Colonic mucosa (tissue), 4 donors: ENCODE data around the gene CTH. TPM values are rescaled to one million over a fixed set of nuclear protein-coding genes. Genes with fewer than 3 reads are reported as not detected.
A peak's percentile ranks its signal among the peaks of the same experiment; 100 is the strongest.

Experiments
- DNase-seq: peaks from one replicate; pipeline ENCODE4 v3.0.0-alpha.2; 2020
- H3K27ac ChIP-seq: fragments of 200-600 bp; one replicate; pipeline ENCODE4 v1.8.0; 2021
- H3K27me3 ChIP-seq: fragments of 200-600 bp; one replicate; pipeline ENCODE4 v1.8.0; 2021
- H3K36me3 ChIP-seq: fragments of 200-600 bp; one replicate; pipeline ENCODE4 v1.8.0; 2021
- H3K4me1 ChIP-seq: fragments of 200-600 bp; one replicate; pipeline ENCODE4 v1.8.0; 2021; ENCODE audit warnings: mild to moderate bottlenecking
- H3K4me3 ChIP-seq: fragments of 200-600 bp; one replicate; pipeline ENCODE4 v1.8.0; 2021
- H3K9ac ChIP-seq, 2 donors: one replicate each; pipeline ENCODE4 v1.7.0; 2013; ENCODE audit warnings: control low read depth in 2 of 2, low read depth in 2 of 2, low read length in 2 of 2
- H3K9me3 ChIP-seq: fragments of 200-600 bp; one replicate; pipeline ENCODE4 v1.8.0; 2021
- CTCF ChIP-seq: fragments of 200-600 bp; IDR thresholded peaks from one replicate; pipeline ENCODE4 v1.8.0; 2022; ENCODE audit warnings: antibody characterized with exemption, mild to moderate bottlenecking
- intact Hi-C: fragments of 100-400 bp; cut with DNase I; formaldehyde crosslinking; loops from one replicate; pipeline ENCODE4 v1.14.1; 2022
- total RNA-seq, 2 donors: library from RNA; stranded (reverse); fragmentation: NEBNext Ultra II Directional in 1 of 2; extraction: Animal tissue kit (Norgen Biotek cat#: 25700) in 1 of 2; gene quantifications; one replicate each; pipeline ENCODE4 v1.2.1, GENCODE V29; 2021
- donor health status: healthy.
- donor health status: DM: no; HTN: no; CAD: no.
- donor health status: DM: no; HTN: no; CAD: no.

Gene CTH
- total RNA-seq, 2 donors from 2014 or later, result 10.7 to 16.6 TPM

GRCh38 chr1:70434253-70434859 lies 23.3 kb downstream of the CTH start:
- no peak overlapping the region for H3K27ac ChIP-seq
- no peaks in the 10 kb centered on the region for H3K9me3 ChIP-seq
- H3K9ac ChIP-seq, result no peak overlapping the region
- no peak overlapping the region for H3K4me3 ChIP-seq
- no peak for TF ChIP-seq CTCF
- H3K36me3 ChIP-seq, result no peaks in the 10 kb centered on the region
- no peaks in the 10 kb centered on the region for H3K27me3 ChIP-seq
- DNase-seq, result no peak
- intact Hi-C loops, result no loop called here
- H3K4me1 ChIP-seq, result peaks cover 4% of the 10 kb centered on the region

GRCh38 chr1:70436622-70437251 lies 25.7 kb downstream of the CTH start:
- no peak overlapping the region for H3K9ac ChIP-seq
- intact Hi-C loops, result loop anchor here (5.0 kb wide), 1 partner anchor 76 kb away; no protein-coding TSS in a partner anchor
- no peak overlapping the region for H3K27ac ChIP-seq
- TF ChIP-seq CTCF, result peak; percentile 28
- H3K9me3 ChIP-seq, result no peaks in the 10 kb centered on the region
- no peaks in the 10 kb centered on the region for H3K27me3 ChIP-seq
- H3K36me3 ChIP-seq, result no peaks in the 10 kb centered on the region
- no peak for DNase-seq
- peaks cover 3% of the 10 kb centered on the region for H3K4me1 ChIP-seq
- no peak overlapping the region for H3K4me3 ChIP-seq

- no peak overlapping the region for H3K27ac ChIP-seq
- no peak for TF ChIP-seq CTCF
- peaks cover 3% of the 10 kb centered on the region for H3K4me1 ChIP-seq
- no peak overlapping the region for H3K9ac ChIP-seq
- H3K36me3 ChIP-seq, result no peaks in the 10 kb centered on the region
- no peak overlapping the region for H3K4me3 ChIP-seq
- DNase-seq, result no peak
- H3K27me3 ChIP-seq, result no peaks in the 10 kb centered on the region
- H3K9me3 ChIP-seq, result no peaks in the 10 kb centered on the region
- intact Hi-C loops, result loop anchor here (5.0 kb wide), 1 partner anchor 74 kb away; no protein-coding TSS in a partner anchor
These were observed 27.5 kb downstream of the CTH start for GRCh38 chr1:70438529-70438928.

GRCh38 chr1:70440642-70441391 lies 29.7 kb downstream of the CTH start:
- intact Hi-C loops, result loop anchor here (10.0 kb wide), 1 partner anchor 54 kb away; no protein-coding TSS in a partner anchor
- Histone ChIP-seq H3K9me3 (no peaks in the 10 kb centered on the region), H3K4me3 (no peak overlapping the region), H3K4me1 (peaks cover 3% of the 10 kb centered on the region), H3K27me3 (no peaks in the 10 kb centered on the region), H3K9ac (no peak overlapping the region), H3K27ac (no peak overlapping the region), H3K36me3 (no peaks in the 10 kb centered on the region)
- TF ChIP-seq CTCF, result no peak
- peak; percentile 76 for DNase-seq

GRCh38 chr1:70441392-70442035 lies 30.4 kb downstream of the CTH start:
- H3K4me3 ChIP-seq, result no peak overlapping the region
- TF ChIP-seq CTCF, result no peak
- no peaks in the 10 kb centered on the region for H3K27me3 ChIP-seq
- no peaks in the 10 kb centered on the region for H3K36me3 ChIP-seq
- H3K9ac ChIP-seq, result no peak overlapping the region
- peaks cover 3% of the 10 kb centered on the region for H3K4me1 ChIP-seq
- intact Hi-C loops, result loop anchor here (10.0 kb wide), 1 partner anchor 53 kb away; no protein-coding TSS in a partner anchor
- no peaks in the 10 kb centered on the region for H3K9me3 ChIP-seq
- H3K27ac ChIP-seq, result no peak overlapping the region
- no peak for DNase-seq
